ENCODE measurements around the gene MLANA. TPM values are rescaled to one million over a fixed set of nuclear protein-coding genes. Genes with fewer than 3 reads are reported as not detected.

Gene MLANA
- total RNA-seq, 1 donor from 2014 or later = not detected

DNA sequence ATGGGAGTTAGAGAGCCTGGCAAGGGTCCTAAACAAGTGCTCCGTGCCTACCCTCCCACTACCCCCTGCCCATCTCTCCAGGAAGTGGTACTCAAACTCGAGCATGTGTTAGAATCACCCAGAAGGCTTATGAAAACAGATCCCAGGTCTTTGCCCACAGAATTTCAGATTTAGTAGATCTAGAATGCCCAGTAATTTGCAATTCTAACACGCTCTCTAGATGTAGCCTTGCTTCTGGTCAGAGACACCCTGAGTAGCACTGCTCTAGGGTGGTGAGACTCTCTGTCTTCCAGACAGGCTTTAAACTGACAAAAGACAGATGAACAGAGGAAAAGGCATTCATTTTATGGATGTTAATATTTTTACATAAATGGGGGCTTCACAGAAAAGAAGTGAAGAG lies 37.1 kb upstream of the MLANA start:
- intact Hi-C loops (cut with DNase I) = no loop called here
- Histone ChIP-seq H3K27me3 (no peaks in the 10 kb centered on the region), H3K27ac (no peak overlapping the region), H3K36me3 (no peaks in the 10 kb centered on the region), H3K4me3 (no peak overlapping the region), H3K4me1 (no peaks in the 10 kb centered on the region), H3K9me3 (no peaks in the 10 kb centered on the region)
- ATAC-seq (no peak), DNase-seq (no peak)
- TF ChIP-seq, protein P1, sequence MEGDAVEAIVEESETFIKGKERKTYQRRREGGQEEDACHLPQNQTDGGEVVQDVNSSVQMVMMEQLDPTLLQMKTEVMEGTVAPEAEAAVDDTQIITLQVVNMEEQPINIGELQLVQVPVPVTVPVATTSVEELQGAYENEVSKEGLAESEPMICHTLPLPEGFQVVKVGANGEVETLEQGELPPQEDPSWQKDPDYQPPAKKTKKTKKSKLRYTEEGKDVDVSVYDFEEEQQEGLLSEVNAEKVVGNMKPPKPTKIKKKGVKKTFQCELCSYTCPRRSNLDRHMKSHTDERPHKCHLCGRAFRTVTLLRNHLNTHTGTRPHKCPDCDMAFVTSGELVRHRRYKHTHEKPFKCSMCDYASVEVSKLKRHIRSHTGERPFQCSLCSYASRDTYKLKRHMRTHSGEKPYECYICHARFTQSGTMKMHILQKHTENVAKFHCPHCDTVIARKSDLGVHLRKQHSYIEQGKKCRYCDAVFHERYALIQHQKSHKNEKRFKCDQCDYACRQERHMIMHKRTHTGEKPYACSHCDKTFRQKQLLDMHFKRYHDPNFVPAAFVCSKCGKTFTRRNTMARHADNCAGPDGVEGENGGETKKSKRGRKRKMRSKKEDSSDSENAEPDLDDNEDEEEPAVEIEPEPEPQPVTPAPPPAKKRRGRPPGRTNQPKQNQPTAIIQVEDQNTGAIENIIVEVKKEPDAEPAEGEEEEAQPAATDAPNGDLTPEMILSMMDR (IDR thresholded peaks at IDR 0.05) = no peak

DNA sequence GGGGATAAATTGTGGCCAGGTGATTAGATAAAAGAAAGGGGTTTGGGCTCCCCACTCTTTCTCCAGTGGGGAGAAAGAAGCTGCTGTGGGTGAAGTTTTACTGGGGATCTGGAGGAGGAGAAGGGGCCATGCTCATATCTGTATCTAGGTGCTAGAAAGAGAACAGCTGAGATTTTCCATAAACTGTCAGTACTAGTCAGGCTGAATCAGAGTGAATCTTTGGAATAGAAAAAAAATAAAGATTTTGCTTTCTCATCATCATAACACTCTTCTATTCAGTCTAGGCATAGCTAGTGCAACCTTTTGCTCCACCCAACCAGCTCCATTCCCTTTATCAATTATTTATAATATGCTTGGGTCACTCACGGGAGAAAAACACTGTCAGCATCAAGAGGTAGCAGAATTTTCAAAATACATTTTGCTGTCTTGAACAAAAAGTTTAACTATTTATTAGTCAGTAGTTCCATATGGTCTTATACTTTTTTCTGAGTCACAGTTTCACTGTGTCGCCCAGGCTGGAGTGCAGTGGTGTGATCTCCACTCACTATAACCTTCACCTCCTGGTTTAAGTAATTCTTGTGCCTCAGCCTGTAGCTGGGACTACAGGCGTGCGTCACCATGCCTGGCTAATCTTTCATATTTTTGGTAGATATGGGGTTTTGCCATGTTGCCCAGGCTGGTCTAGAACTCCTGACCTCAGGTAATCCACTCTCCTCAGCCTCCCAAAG lies 36.5 kb upstream of the MLANA start:
- Histone ChIP-seq H3K9me3 (no peaks in the 10 kb centered on the region), H3K27me3 (no peaks in the 10 kb centered on the region), H3K27ac (no peak overlapping the region), H3K36me3 (no peaks in the 10 kb centered on the region), H3K4me3 (no peak overlapping the region), H3K4me1 (no peaks in the 10 kb centered on the region)
- DNase-seq (no peak), ATAC-seq (no peak)
- intact Hi-C loops (cut with DNase I) = no loop called here
- TF ChIP-seq, protein P1 (IDR thresholded peaks at IDR 0.05) = no peak

DNA sequence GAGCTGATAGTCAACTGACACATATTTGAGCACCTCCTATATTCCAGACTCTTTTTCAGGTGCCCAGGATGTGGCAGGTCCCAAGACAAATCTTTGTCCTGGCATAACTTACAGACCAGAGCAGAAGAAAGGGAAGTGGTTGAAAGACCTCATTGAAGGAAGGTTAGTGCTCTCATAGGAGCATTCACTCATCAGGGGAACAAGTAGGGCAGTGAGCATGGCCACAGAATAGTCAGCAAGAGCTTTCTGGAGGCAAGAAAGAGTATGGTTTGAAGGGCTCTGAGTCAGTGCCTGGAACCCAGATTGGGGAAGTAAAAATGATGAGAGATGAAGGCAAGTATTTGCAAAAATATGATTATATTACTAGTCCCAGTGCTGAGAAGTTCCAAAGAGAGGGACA lies 32.8 kb upstream of the MLANA start:
- Histone ChIP-seq H3K27me3 (no peaks in the 10 kb centered on the region), H3K9me3 (no peaks in the 10 kb centered on the region), H3K36me3 (no peaks in the 10 kb centered on the region), H3K27ac (no peak overlapping the region), H3K4me1 (no peaks in the 10 kb centered on the region), H3K4me3 (no peak overlapping the region)
- intact Hi-C loops (cut with DNase I) = no loop called here
- ATAC-seq (peak; percentile 60), DNase-seq (no peak)
- TF ChIP-seq, protein P1 (IDR thresholded peaks at IDR 0.05) = no peak

DNA sequence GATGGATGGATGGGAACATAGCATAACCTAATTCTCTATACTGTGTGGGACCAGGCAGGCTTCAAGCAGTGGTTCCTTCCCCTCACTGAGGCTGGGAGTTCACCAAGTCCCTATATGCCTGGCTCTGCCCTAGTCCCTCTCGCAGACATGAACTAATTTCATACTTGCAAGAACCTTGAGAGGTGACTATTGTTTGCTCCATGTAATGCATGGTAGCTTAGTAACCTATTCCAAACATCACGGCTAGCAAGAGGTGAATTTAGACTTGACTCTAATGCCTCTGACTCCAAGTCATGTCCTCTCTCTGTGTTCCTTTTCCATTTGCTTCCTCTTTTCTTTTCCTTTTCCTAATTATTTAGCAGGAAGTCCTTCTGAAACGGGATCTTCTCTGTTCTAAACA lies 31.9 kb upstream of the MLANA start:
- Histone ChIP-seq H3K4me3 (no peak overlapping the region), H3K27ac (no peak overlapping the region), H3K27me3 (no peaks in the 10 kb centered on the region), H3K9me3 (no peaks in the 10 kb centered on the region), H3K4me1 (no peaks in the 10 kb centered on the region), H3K36me3 (no peaks in the 10 kb centered on the region)
- TF ChIP-seq, protein P1 (IDR thresholded peaks at IDR 0.05) = no peak
- intact Hi-C loops (cut with DNase I) = no loop called here
- no peak for DNase-seq
- no peak for ATAC-seq

DNA sequence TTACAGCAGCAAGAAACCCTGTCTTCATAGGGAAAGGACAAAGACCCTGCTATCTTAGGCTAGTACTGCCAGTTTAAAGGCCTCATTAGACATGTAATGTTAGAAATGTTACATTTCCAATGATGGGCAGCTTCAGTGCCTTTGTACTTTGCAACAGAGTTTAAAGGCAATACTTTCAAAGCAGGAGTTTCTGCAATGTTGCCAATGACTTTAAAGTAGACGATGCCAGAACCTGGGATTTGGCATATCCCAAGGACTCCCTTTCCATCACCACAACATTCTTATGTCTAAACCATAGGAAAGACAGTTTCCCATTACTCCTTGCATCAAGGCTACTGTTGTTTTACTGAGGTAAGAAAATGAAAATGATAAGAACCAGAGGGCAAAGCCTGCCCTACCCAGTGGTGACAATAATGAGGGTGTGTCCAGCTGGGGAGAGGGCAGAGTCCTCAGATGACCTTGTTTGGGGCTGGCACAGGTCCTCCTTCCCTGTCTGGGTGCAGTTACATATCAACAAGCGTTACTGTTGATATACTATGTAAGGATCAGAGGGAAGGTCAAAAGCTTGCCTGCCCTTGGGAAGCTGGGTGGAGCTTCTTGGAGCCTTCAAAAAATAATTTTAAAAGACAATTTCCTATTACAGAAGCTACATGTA lies 27.5 kb upstream of the MLANA start:
- Histone ChIP-seq H3K4me1 (no peaks in the 10 kb centered on the region), H3K27ac (no peak overlapping the region), H3K36me3 (no peaks in the 10 kb centered on the region), H3K9me3 (no peaks in the 10 kb centered on the region), H3K4me3 (no peak overlapping the region), H3K27me3 (no peaks in the 10 kb centered on the region)
- TF ChIP-seq, protein P1 (IDR thresholded peaks at IDR 0.05) = no peak
- ATAC-seq = peak; percentile 39
- intact Hi-C loops (cut with DNase I) = no loop called here
- DNase-seq = no peak
